Spleen (tissue), 11 donors: ENCODE data around the gene SPATA12. TPM values are rescaled to one million over a fixed set of nuclear protein-coding genes. Genes with fewer than 3 reads are reported as not detected.

Experiments
- DNase-seq: peaks from one replicate; pipeline ENCODE4 v3.0.0-alpha.2; 2020
- H3K27ac ChIP-seq, 8 donors: fragments of 200-600 bp; sonication (generic) in 7 of 8; 1 replicate in 4 of 8; 2 replicates in 4 of 8; pipeline versions ENCODE4 v1.5.0 to v1.8.0; 2016 to 2021; ENCODE audit warnings: inconsistent platforms in 4 of 8, mild to moderate bottlenecking in 4 of 8, moderate library complexity in 1 of 8
- H3K27me3 ChIP-seq, 7 donors: fragments of 200-600 bp; sonication (generic) in 6 of 7; replicated peaks in 1 of 7; 1 replicate in 4 of 7; 2 replicates in 3 of 7; pipeline versions ENCODE4 v1.5.0 to v1.8.0; 2016 to 2021; ENCODE audit warnings: inconsistent platforms in 3 of 7, mild to moderate bottlenecking in 1 of 7
- H3K36me3 ChIP-seq, 6 donors: fragments of 200-600 bp; sonication (generic) in 5 of 6; 1 replicate in 4 of 6; 2 replicates in 2 of 6; pipeline versions ENCODE4 v1.5.0 to v1.8.0; 2016 to 2021; ENCODE audit warnings: inconsistent platforms in 2 of 6
- H3K4me1 ChIP-seq, 6 donors: fragments of 200-600 bp; sonication (generic) in 5 of 6; 1 replicate in 3 of 6; 2 replicates in 3 of 6; pipeline versions ENCODE4 v1.5.0 to v1.8.0; 2016 to 2021; ENCODE audit warnings: inconsistent platforms in 3 of 6
- H3K4me3 ChIP-seq, 8 donors: fragments of 200-600 bp; sonication (generic) in 7 of 8; 1 replicate in 4 of 8; 2 replicates in 4 of 8; pipeline versions ENCODE4 v1.5.0 to v1.8.0; 2016 to 2021; ENCODE audit warnings: inconsistent platforms in 4 of 8, mild to moderate bottlenecking in 4 of 8, moderate library complexity in 2 of 8
- H3K9me3 ChIP-seq, 8 donors: fragments of 200-600 bp; sonication (generic) in 7 of 8; 1 replicate in 4 of 8; 2 replicates in 4 of 8; pipeline versions ENCODE4 v1.5.0 to v1.8.0; 2016 to 2021; ENCODE audit warnings: inconsistent platforms in 4 of 8
- CTCF ChIP-seq, 11 experiments: fragments of 200-600 bp in 7 of 11; fragments of 450-650 bp in 4 of 11; sonication (generic) in 4 of 11; IDR thresholded peaks in 8 of 11; conservative IDR thresholded peaks in 3 of 11; 1 replicate in 7 of 11; 2 replicates in 4 of 11; pipeline versions ENCODE4 v1.4.0 to v1.8.0; 2016 to 2021; ENCODE audit warnings: antibody characterized with exemption in 11 of 11, inconsistent platforms in 4 of 11, mild to moderate bottlenecking in 1 of 11
- POLR2A ChIP-seq, 3 donors: fragments of 450-650 bp; IDR thresholded peaks; one replicate each; pipeline ENCODE4 v1.5.1; 2017; ENCODE audit warnings: antibody characterized with exemption in 3 of 3, mild to moderate bottlenecking in 1 of 3
- POLR2AphosphoS5 ChIP-seq, 3 donors: sonication (generic); formaldehyde crosslinking; IDR thresholded peaks; one replicate each; pipeline ENCODE4 v1.5.1; 2017; ENCODE audit warnings: antibody characterized with exemption in 3 of 3
- WGBS, 5 donors: extraction: QIAGEN DNeasy Blood & Tissue Kit in 3 of 5; methylation state at CpG; one replicate each; pipeline versions ENCODE4 v1.1.5 to v1.1.7; 2013 to 2018; 5-methylcytosine and 5-hydroxymethylcytosine counted together
- intact Hi-C: fragments of 100-400 bp; cut with DNase I; formaldehyde crosslinking; loops from one replicate; pipeline ENCODE4 v1.15.0; 2023; ENCODE audit warnings: low total_unique reads
- polyA plus RNA-seq, 3 donors: library from polyadenylated mRNA; stranded (reverse); fragments of 200-250 nt; gene quantifications; one replicate each; pipeline ENCODE4 v1.2.1, GENCODE V29; 2013
- total RNA-seq, 7 donors: library from RNA; depleted of rRNA in 3 of 7; stranded (reverse); fragments of >200 nt in 3 of 7; fragmentation: NEBNext Ultra II Directional in 4 of 7; extraction: Animal tissue kit (Norgen Biotek cat#: 25700) in 4 of 7; gene quantifications; one replicate each; pipeline versions ENCODE4 v1.1.0 to v1.2.1, GENCODE V29; 2016 to 2021
- donor health status: healthy with polysubstance abuse.
- donor health status: DM: no; HTN: no; CAD: no; lungs with moderate emphysema.
- donor health status: DM: no; HTN: no; CAD: no.
- donor health status: Bipolar disorder and iron deficiency.
- donor health status: healthy.
- donor health status: DM: no; HTN: no; CAD: no.
- donor health status: DM: yes; HTN: yes; CAD: no.

Gene SPATA12
- total and polyA plus RNA-seq, 10 donors = 0.13 to 0.34 (median 0.16) TPM; not detected in 5

- Histone ChIP-seq H3K27ac (no peak overlapping the region), H3K4me1 (peaks cover 3 to 22% (median 18%) of the 10 kb centered on the region in 6 donors), H3K9me3 (no peaks in the 10 kb centered on the region), H3K36me3 (no peaks in the 10 kb centered on the region), H3K27me3 (peaks cover 0 to 75% (median 35%) of the 10 kb centered on the region in 7 donors), H3K4me3 (no peak overlapping the region)
- TF ChIP-seq POLR2A (IDR thresholded peaks at IDR 0.05) = no peak
- TF ChIP-seq CTCF (IDR thresholded peaks at IDR 0.05 in 8 of 11, conservative IDR thresholded peaks at IDR 0.05 in 3 of 11) = no peak
- TF ChIP-seq POLR2AphosphoS5 (IDR thresholded peaks at IDR 0.05) = no peak
- intact Hi-C loops = no loop called here
- no peak for DNase-seq
- WGBS, 5 donors = 92 to 100% (median 96%) methylated on average over 3 of the region's 3 CpGs
Observed at GRCh38 chr3:57076422-57076951, 16.0 kb downstream of the SPATA12 start.

- Histone ChIP-seq H3K27ac (no peak overlapping the region), H3K9me3 (no peaks in the 10 kb centered on the region), H3K4me1 (peaks cover 3 to 22% (median 18%) of the 10 kb centered on the region in 6 donors), H3K27me3 (peaks cover 0 to 73% (median 35%) of the 10 kb centered on the region in 7 donors), H3K4me3 (peak overlapping the region in 6 of 8 donors; percentile 45 to 74 (median 57)), H3K36me3 (no peaks in the 10 kb centered on the region)
- WGBS, 5 donors = 38 to 49% (median 42%) methylated on average over 9 of the region's 9 CpGs
- TF ChIP-seq CTCF (IDR thresholded peaks at IDR 0.05 in 8 of 11, conservative IDR thresholded peaks at IDR 0.05 in 3 of 11) (no peak), POLR2A (IDR thresholded peaks at IDR 0.05) (no peak)
- DNase-seq = no peak
- intact Hi-C loops = no loop called here
Observed at GRCh38 chr3:57077630-57078343, 17.3 kb downstream of the SPATA12 start.

GRCh38 chr3:57078344-57078634 lies 17.8 kb downstream of the SPATA12 start:
- Histone ChIP-seq H3K4me3 (peak overlapping the region; percentile 45 to 74 (median 58)), H3K27ac (no peak overlapping the region), H3K36me3 (no peaks in the 10 kb centered on the region), H3K9me3 (no peaks in the 10 kb centered on the region), H3K27me3 (peaks cover 0 to 69% (median 35%) of the 10 kb centered on the region in 7 donors), H3K4me1 (peaks cover 3 to 22% (median 18%) of the 10 kb centered on the region in 6 donors)
- intact Hi-C loops = no loop called here
- TF ChIP-seq POLR2A (IDR thresholded peaks at IDR 0.05) = no peak
- TF ChIP-seq POLR2AphosphoS5 (IDR thresholded peaks at IDR 0.05) = no peak
- no peak for TF ChIP-seq CTCF (IDR thresholded peaks at IDR 0.05 in 8 of 11, conservative IDR thresholded peaks at IDR 0.05 in 3 of 11)
- DNase-seq = peak; percentile 76
- WGBS, 5 donors = 1 to 5% (median 4%) methylated on average over 15 of the region's 15 CpGs

- H3K27me3 ChIP-seq = peaks cover 0 to 63% (median 35%) of the 10 kb centered on the region in 7 donors
- H3K4me3 ChIP-seq = peak overlapping the region; percentile 45 to 74 (median 58)
- intact Hi-C loops = no loop called here
- TF ChIP-seq CTCF (IDR thresholded peaks at IDR 0.05 in 8 of 11, conservative IDR thresholded peaks at IDR 0.05 in 3 of 11) (no peak), POLR2A (IDR thresholded peaks at IDR 0.05) (no peak), POLR2AphosphoS5 (IDR thresholded peaks at IDR 0.05) (no peak)
- WGBS, 5 donors = 0 to 1% (median 0%) methylated on average over 32 to 91 of the region's 91 CpGs
- no peaks in the 10 kb centered on the region for H3K9me3 ChIP-seq
- DNase-seq = peak; percentile 81
- H3K27ac ChIP-seq = no peak overlapping the region
- H3K4me1 ChIP-seq = peaks cover 3 to 22% (median 18%) of the 10 kb centered on the region in 6 donors
- no peaks in the 10 kb centered on the region for H3K36me3 ChIP-seq
Observed at GRCh38 chr3:57078635-57079473, 18.4 kb downstream of the SPATA12 start.
